Epithelial cell of proximal tubule (primary cell): ENCODE measurements around the gene PRR19. TPM values are rescaled to one million over a fixed set of nuclear protein-coding genes. Genes with fewer than 3 reads are reported as not detected.

Experiments used
- DNase-seq: peaks from one replicate; pipeline ENCODE4 v3.0.0-alpha.2; 2011; ENCODE audit warnings: low read depth
- H3K4me3 ChIP-seq: 2 replicates; pipeline ENCODE4 v1.5.1; 2011; ENCODE audit warnings: low read depth, mild to moderate bottlenecking, low read length
- CTCF ChIP-seq: conservative IDR thresholded peaks from 2 replicates; pipeline ENCODE4 v1.5.1; 2012; ENCODE audit warnings: low read depth, mild to moderate bottlenecking, low read length
- total RNA-seq: library from RNA; depleted of rRNA; stranded (reverse); fragments of >200 nt; gene quantifications from 2 replicates; pipeline ENCODE4 v1.2.3, GENCODE V29; 2015

The PRR19 gene
- total RNA-seq, 1 donor from 2014 or later: 0.23 TPM

- no peak overlapping the region for H3K4me3 ChIP-seq
- no peak for TF ChIP-seq CTCF
- no peak for DNase-seq
These were observed 43.4 kb downstream of the PRR19 start for GRCh38 chr19:42345191-42345812.

DNA sequence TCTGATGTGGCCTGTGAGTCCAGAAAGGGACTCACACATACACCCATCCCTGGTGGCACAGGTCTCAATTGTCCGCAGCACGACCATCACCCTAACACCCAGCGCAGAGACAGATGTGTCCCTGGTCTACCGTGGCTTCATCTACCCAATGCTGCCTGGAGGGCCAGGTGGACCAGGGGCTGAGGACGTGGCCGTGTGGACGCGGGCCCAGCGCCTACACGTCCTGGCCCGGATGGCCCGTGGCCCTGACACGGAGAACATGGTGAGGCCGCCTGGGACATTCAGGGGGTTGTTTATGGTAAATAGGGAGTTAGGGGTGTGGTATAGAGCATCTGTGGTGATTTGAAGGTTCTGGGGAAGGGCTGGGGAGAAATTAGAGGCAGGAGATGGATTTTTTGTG is 46.3 kb downstream of the PRR19 start:
- no peak overlapping the region for H3K4me3 ChIP-seq
- no peak for DNase-seq
- no peak for TF ChIP-seq CTCF

GRCh38 chr19:42349378-42350107 is 47.6 kb downstream of the PRR19 start:
- no peak for DNase-seq
- no peak for TF ChIP-seq CTCF
- H3K4me3 ChIP-seq: no peak overlapping the region

DNA sequence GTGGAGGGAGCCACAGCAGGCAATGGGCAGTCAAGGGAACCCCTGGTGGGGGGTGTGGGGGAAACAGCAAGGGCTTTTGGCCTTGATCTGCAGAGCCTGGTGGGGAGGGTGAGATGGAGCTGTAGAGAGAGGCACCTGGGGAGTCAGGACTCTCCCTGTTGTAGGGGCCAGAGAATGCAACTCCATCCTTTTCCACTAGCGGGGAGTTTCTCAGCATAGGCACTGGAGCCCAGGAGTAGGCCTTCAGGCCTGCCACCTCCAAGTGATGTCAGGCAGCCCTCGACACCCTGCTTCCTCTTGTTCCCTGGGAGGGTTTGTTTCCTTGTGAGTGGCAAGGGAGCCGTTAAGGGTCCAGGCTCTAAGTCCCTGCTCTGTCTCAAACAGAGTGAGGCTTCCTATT is 48.5 kb downstream of the PRR19 start:
- TF ChIP-seq CTCF: no peak
- H3K4me3 ChIP-seq: no peak overlapping the region
- DNase-seq: no peak

DNA sequence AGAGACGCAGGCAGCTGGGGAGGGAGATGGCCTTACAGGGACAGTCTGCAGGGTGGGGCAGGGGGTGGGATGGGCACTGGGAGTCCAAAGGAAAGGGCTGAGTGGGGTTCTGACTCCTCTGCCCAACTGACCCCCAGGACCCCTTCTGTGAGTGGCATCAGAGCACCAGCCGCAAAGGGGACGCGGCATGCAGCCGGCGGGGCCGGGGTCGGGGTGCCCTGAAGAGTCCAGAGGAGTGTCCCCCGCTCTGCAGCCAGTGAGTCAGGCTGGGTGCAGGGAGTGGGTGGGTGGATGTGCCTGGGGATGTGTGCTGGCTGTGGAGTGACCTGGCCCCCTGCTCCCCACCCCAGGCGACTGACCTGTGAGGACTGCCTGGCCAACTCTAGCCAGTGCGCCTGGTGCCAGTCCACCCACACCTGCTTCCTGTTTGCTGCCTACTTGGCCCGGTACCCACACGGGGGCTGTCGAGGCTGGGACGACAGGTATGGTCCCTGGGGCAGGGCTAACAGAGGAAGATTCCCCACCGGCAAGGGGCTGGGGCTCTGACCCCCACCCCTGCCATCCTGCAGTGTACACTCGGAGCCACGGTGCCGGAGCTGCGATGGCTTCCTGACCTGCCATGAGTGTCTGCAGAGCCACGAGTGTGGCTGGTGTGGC is 49.3 kb downstream of the PRR19 start:
- no peak for DNase-seq
- TF ChIP-seq CTCF: no peak
- no peak overlapping the region for H3K4me3 ChIP-seq

- DNase-seq: no peak
- H3K4me3 ChIP-seq: no peak overlapping the region
- TF ChIP-seq CTCF: no peak
These were observed 50.6 kb downstream of the PRR19 start for GRCh38 chr19:42352301-42353259.
